ENCODE measurements around the gene PDE4C. TPM values are rescaled to one million over a fixed set of nuclear protein-coding genes. Genes with fewer than 3 reads are reported as not detected.

Gene PDE4C
- total RNA-seq (ENCODE audit: low replicate concordance) = 1.6 and 2.1 TPM in 2 replicates

DNA sequence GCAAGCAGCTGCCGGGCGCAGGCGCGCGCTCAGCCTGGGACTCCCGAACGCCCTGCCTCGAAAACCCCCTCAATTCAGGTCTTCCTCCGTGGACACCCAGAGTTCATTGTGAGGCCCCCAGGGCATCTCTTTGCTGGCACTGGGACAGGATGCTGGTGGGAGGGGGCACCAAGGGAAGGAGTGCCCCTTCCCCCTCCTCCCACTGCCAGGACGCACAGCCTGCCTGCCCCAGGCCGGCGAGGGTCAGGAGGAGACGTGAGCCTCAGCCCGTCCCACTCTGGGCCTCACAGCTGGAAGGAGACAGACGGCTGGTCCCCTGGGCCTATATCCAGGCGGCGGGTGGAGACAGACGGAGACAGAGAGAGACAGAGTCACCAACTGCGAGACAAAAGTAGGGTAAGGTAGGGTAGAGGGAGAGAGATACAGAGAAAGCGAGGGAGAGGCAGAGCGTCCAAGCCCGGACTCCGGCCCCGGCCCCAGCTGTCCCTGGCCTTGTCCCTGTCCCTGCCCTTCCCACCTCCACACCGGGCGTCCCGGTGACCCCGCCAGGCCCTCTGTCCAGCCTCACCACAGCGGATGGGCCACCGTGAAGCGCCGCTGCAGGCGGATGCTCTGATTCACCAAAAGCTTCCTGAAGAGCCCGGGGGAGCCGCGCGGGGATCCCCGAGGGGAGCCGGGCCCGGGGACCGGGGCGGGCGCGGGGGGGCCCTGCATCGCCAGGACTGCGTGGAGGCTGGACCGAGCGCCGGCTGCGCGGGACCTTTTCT lies at the start of gene PDE4C:
Gene PDE4C (minus strand): TSS at position 737 of the 767 bp plus-strand sequence. CDS start 23 bp downstream, at position 714.

DNA sequence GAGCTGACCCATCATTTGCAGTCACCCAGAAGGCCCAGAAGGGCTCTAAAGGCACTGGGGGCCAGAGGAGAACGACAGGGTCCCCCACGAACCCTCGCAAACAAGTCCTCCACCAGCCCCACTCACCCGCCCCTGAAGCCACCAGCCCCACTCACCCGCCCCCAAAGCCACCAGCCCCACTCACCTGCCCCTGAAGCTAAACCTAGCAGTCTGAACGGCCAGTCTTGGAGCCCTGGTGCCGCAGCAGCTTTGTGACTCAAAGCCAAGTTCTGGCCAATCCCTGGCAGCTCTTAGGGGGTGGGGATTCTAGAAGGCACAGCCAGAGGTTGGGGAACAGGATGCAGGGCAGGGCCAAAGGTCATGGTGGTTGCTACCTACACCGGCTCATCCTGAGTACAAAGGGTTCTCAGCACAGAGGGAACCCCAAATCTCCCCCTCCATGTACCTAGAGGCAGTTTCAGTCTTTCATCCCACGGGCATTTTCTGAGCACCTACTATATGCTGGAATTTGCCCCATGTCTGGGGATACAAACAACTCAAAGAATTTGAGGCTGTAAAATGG lies 48.1 kb upstream of the PDE4C start, which contains the start of gene IQCN:
Gene IQCN (minus strand): TSS at position 234 of the 562 bp plus-strand sequence. CDS start 4,974 bp downstream, outside the sequence.

DNA sequence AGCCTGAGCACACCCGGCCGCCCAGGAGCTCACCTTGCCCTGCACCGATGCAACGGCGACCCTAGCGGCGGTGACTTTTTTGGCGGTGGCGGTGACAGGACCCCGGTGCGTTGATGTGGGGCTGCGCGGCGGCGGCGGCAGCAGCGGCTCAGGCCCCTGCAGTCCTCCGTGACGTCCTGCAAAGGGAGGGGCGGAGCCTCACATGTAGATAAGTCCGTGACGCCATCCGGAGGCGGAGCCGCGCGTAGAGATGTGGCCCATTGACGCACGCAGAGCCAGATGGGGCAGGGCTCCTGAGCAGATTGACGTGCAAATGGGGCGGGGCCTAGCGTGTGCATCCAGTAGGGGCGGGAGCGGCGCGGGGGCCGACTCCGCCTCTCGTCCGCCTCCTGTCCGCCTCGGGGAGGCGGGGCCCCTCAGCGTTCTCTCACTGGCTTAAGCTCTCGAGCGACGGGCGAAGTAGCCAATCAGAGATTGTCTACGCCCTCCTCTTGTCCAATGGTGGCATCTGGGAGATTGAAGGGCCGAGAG lies 22.3 kb downstream of the PDE4C start, which contains the start of gene RAB3A:
Gene RAB3A (minus strand): TSS at position 180 of the 531 bp plus-strand sequence. CDS start 1,302 bp downstream, outside the sequence.

DNA sequence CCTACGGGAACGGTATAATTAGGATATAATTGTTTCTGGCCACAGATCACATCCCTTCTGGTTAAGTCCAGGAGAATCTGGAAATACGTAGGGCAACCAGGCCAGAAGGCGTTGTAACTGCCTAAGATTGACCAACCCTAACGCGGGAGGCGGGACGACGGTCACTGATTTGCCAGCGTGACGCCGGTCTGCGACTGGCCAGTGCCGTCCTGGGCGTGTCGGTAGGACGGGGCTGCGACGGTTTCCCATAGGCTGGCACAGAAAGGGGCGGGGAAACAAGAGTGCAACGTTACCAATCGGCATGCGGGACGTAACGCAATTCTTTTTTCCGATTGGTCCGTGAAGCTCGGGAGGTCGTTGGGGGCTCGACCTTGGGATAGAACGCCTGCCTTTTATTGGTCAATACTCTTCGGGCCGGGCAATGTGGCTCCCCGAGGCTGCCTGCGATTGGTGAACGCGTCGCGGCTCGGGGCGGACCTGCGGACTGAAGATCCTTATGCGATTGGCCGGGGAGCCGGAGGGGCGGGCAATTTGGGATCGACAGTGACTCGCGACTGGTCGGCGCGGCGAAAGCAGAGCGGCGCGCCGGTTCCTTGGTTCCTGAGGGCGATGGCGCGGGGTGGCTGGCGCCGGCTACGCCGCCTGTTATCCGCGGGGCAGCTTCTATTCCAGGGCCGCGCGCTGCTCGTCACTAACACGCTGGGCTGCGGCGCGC lies 33.4 kb downstream of the PDE4C start, which contains the start of gene MPV17L2:
Gene MPV17L2 (plus strand): TSS at position 546 of the 715 bp plus-strand sequence. CDS start 64 bp downstream, at position 610.

Other genes starting within 250 kb of the PDE4C start
- 4.2 and 5.9 TPM in 2 replicates for gene ARRDC2, start 218.3 kb downstream of the PDE4C start, total RNA-seq (ENCODE audit: low replicate concordance)
- 0.35 TPM in 1 of 2 replicates, not detected in the other for gene IL12RB1, start 139.5 kb downstream of the PDE4C start, total RNA-seq (ENCODE audit: low replicate concordance)
- gene MAST3, start 128.7 kb downstream of the PDE4C start, total RNA-seq (ENCODE audit: low replicate concordance) = 1.7 and 3.2 TPM in 2 replicates
- 6.9 and 8.5 TPM in 2 replicates for gene PIK3R2, start 73.3 kb downstream of the PDE4C start, total RNA-seq (ENCODE audit: low replicate concordance)
- 6.1 and 16.7 TPM in 2 replicates for gene IFI30, start 52.6 kb downstream of the PDE4C start, total RNA-seq (ENCODE audit: low replicate concordance)
- 3.3 and 11.6 TPM in 2 replicates for gene MPV17L2, start 33.2 kb downstream of the PDE4C start, total RNA-seq (ENCODE audit: low replicate concordance)
- 1.4 and 3.4 TPM in 2 replicates for gene RAB3A, start 22.4 kb downstream of the PDE4C start, total RNA-seq (ENCODE audit: low replicate concordance)
- gene IQCN, start 48.0 kb upstream of the PDE4C start, total RNA-seq (ENCODE audit: low replicate concordance) = 0.23 and 1.3 TPM in 2 replicates
- gene JUND, start 55.2 kb upstream of the PDE4C start, total RNA-seq (ENCODE audit: low replicate concordance) = 28.0 and 106 TPM in 2 replicates
- 37.7 and 155 TPM in 2 replicates for gene LSM4, start 96.6 kb upstream of the PDE4C start, total RNA-seq (ENCODE audit: low replicate concordance)
- gene PGPEP1, start 114.2 kb upstream of the PDE4C start, total RNA-seq (ENCODE audit: low replicate concordance) = 37.3 and 90.9 TPM in 2 replicates
- 17.9 and 53.0 TPM in 2 replicates for gene GDF15, start 159.7 kb upstream of the PDE4C start, total RNA-seq (ENCODE audit: low replicate concordance)
- gene LRRC25, start 171.2 kb upstream of the PDE4C start, total RNA-seq (ENCODE audit: low replicate concordance) = under 0.01 TPM in 1 of 2 replicates, not detected in the other
- gene SSBP4, start 193.0 kb upstream of the PDE4C start, total RNA-seq (ENCODE audit: low replicate concordance) = 36.4 and 41.5 TPM in 2 replicates
- gene ISYNA1, start 211.7 kb upstream of the PDE4C start, total RNA-seq (ENCODE audit: low replicate concordance) = 5.6 and 36.9 TPM in 2 replicates

Data from smooth muscle cell of the coronary artery (primary cell).